Right atrium auricular region (tissue), 2 donors: ENCODE results near the gene TFAP2D. TPM values are rescaled to one million over a fixed set of nuclear protein-coding genes. Genes with fewer than 3 reads are reported as not detected.
A peak's percentile ranks its signal among the peaks of the same experiment; 100 is the strongest.

Source experiments
- DNase-seq: peaks from one replicate; pipeline ENCODE4 v3.0.0-alpha.2; 2019; ENCODE audit warnings: low spot score
- H3K27ac ChIP-seq, 2 donors: fragments of 200-600 bp; sonication (generic); 1 replicate in 1 of 2; 2 replicates in 1 of 2; pipeline ENCODE4 v1.5.1; 2016 to 2019
- H3K27me3 ChIP-seq, 2 donors: fragments of 200-600 bp; sonication (generic); one replicate each; pipeline versions ENCODE4 v1.5.1 to v1.6.0; 2017 to 2019
- H3K36me3 ChIP-seq: fragments of 200-600 bp; sonication (generic); one replicate; pipeline ENCODE4 v1.5.1; 2016
- H3K4me1 ChIP-seq, 2 donors: fragments of 200-600 bp; sonication (generic); one replicate each; pipeline versions ENCODE4 v1.5.1 to v1.6.0; 2017 to 2019
- H3K4me3 ChIP-seq, 2 donors: fragments of 200-600 bp; sonication (generic); 1 replicate in 1 of 2; 2 replicates in 1 of 2; pipeline ENCODE4 v1.5.1; 2017 to 2019; ENCODE audit warnings: mild to moderate bottlenecking in 1 of 2, moderate library complexity in 1 of 2
- H3K9me3 ChIP-seq, 2 donors: fragments of 200-600 bp; sonication (generic); one replicate each; pipeline ENCODE4 v1.5.1; 2019
- total RNA-seq, 2 donors: library from RNA; depleted of rRNA; stranded (reverse); fragments of >200 nt; gene quantifications; one replicate each; pipeline ENCODE4 v1.1.0, GENCODE V29; 2016
- TF ChIP-seq, protein P1 (sequence below), 2 donors: fragments of 200-600 bp; sonication (generic); IDR thresholded peaks; one replicate each; pipeline ENCODE4 v1.5.1; 2019; ENCODE audit warnings: antibody characterized with exemption in 2 of 2

The TFAP2D gene
- total RNA-seq, 2 donors from 2014 or later = not detected

DNA sequence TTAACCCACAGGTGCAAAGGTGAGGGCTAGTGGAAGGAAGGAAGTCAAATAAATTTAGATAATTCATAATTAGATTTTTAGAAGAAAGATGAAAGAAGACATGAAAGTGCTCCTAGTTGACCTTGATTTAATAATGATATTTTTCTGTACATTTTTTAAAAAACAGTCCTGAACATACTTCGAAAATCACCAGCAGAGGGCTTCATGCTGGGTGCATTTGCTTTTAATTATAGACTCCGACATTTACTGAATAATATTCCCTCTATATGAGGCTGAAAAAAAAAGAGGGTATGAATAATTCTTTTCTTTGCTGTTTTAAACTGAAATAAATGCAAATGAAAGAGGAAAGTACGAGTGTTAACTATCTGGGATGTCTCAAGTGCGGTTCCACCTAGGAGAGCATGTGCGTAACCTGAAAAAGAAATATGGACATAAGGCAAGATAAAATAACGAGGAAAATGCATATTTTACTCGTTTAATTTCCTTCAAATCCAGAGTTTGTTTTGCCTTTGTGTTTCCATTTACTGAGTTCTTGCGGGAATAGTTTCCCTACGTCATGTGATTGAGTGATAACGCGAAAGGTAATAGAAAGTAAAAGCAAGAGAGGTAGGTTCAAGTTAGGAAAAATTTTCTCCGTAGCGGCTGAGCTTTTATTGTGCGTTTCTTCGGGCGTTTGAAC is 102.2 kb downstream of the TFAP2D start:
- H3K36me3 ChIP-seq = no peaks in the 10 kb centered on the region
- no peaks in the 10 kb centered on the region for H3K9me3 ChIP-seq
- H3K27ac ChIP-seq = no peak overlapping the region
- peaks cover 0 to 20% of the 10 kb centered on the region in 2 donors for H3K4me1 ChIP-seq
- TF ChIP-seq, protein P1, sequence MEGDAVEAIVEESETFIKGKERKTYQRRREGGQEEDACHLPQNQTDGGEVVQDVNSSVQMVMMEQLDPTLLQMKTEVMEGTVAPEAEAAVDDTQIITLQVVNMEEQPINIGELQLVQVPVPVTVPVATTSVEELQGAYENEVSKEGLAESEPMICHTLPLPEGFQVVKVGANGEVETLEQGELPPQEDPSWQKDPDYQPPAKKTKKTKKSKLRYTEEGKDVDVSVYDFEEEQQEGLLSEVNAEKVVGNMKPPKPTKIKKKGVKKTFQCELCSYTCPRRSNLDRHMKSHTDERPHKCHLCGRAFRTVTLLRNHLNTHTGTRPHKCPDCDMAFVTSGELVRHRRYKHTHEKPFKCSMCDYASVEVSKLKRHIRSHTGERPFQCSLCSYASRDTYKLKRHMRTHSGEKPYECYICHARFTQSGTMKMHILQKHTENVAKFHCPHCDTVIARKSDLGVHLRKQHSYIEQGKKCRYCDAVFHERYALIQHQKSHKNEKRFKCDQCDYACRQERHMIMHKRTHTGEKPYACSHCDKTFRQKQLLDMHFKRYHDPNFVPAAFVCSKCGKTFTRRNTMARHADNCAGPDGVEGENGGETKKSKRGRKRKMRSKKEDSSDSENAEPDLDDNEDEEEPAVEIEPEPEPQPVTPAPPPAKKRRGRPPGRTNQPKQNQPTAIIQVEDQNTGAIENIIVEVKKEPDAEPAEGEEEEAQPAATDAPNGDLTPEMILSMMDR (IDR thresholded peaks at IDR 0.05) = no peak
- DNase-seq = no peak
- peaks cover 14 to 19% of the 10 kb centered on the region in 2 donors for H3K27me3 ChIP-seq
- peak overlapping the region; percentile 6 to 37 for H3K4me3 ChIP-seq

DNA sequence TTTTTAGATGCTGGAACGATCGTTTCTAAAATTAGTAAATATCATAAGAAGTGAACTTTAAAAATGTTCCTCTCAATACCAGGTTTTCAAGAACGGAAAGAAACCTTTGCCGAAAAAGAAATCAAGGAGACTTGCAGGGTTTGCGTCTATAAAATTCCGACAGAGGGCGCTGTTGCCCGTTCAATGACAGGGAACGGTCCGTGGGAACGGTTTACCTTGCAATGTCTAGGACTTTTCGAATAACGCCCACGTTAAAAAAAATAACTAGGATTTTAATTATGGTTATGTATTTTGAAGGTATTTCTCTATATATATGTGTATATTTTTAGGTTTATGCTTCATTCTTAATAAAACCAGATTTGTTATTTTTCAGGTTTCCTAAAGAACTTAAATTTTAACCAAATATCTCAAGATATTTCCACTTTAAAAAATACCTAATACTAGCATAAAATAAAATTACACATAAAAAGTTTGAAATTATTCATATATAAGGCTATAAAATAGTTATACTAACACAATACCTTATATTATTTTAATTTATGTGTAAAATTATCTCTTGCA is 102.9 kb downstream of the TFAP2D start:
- peak overlapping the region; percentile 6 to 37 for H3K4me3 ChIP-seq
- TF ChIP-seq, protein P1 (IDR thresholded peaks at IDR 0.05) = peak; percentile 76 to 84
- peaks cover 0 to 21% of the 10 kb centered on the region in 2 donors for H3K4me1 ChIP-seq
- H3K9me3 ChIP-seq = no peaks in the 10 kb centered on the region
- peaks cover 17 to 21% of the 10 kb centered on the region in 2 donors for H3K27me3 ChIP-seq
- peak; percentile 69 for DNase-seq
- no peaks in the 10 kb centered on the region for H3K36me3 ChIP-seq
- no peak overlapping the region for H3K27ac ChIP-seq

DNA sequence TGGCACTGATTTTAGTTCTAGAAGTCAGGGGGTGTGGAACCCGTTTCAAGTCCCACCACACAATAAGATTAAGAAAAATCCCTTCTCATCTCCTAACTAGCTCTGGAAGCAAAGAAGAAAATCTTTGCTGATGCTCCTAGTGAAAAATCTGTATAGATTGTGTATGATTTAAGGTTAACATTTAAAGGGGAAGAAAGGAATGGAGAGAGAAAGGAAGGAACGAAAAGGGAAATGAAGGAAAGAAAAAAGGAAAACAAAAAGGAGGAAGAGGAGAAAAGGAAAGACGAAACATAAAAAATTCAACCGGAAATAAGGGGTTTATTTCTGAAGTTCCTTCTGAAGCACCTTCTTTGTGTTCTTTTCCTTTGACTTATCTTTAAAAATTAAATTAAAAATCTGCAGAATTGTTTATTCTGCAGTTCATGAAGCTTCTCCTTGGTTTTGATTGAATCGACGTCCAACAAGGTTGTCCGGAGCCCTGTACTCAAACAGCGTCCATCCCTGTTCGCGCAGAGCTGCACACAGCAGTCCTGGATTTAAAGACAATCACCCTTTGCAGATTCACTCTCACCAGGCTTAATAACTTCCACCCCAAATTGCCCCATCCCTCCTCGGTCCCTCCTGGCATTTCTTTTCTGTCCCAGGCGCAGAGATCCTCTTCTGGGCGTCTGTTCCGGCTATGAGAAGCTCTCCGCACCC is 103.8 kb downstream of the TFAP2D start:
- H3K4me1 ChIP-seq = peaks cover 0 to 21% of the 10 kb centered on the region in 2 donors
- no peak overlapping the region for H3K4me3 ChIP-seq
- DNase-seq = no peak
- no peaks in the 10 kb centered on the region for H3K9me3 ChIP-seq
- TF ChIP-seq, protein P1 (IDR thresholded peaks at IDR 0.05) = no peak
- H3K27me3 ChIP-seq = peaks cover 21 to 22% of the 10 kb centered on the region in 2 donors
- H3K36me3 ChIP-seq = no peaks in the 10 kb centered on the region
- no peak overlapping the region for H3K27ac ChIP-seq

- TF ChIP-seq, protein P1 (IDR thresholded peaks at IDR 0.05) = no peak
- H3K27ac ChIP-seq = no peak overlapping the region
- no peaks in the 10 kb centered on the region for H3K36me3 ChIP-seq
- H3K4me3 ChIP-seq = no peak overlapping the region
- peaks cover 21 to 22% of the 10 kb centered on the region in 2 donors for H3K27me3 ChIP-seq
- no peak for DNase-seq
- no peaks in the 10 kb centered on the region for H3K9me3 ChIP-seq
- peaks cover 0 to 21% of the 10 kb centered on the region in 2 donors for H3K4me1 ChIP-seq
Measured at GRCh38 chr6:50817646-50817950, 104.3 kb downstream of the TFAP2D start.

- H3K9me3 ChIP-seq = no peaks in the 10 kb centered on the region
- DNase-seq = no peak
- peaks cover 0 to 21% of the 10 kb centered on the region in 2 donors for H3K4me1 ChIP-seq
- H3K27ac ChIP-seq = no peak overlapping the region
- TF ChIP-seq, protein P1 (IDR thresholded peaks at IDR 0.05) = no peak
- H3K36me3 ChIP-seq = no peaks in the 10 kb centered on the region
- no peak overlapping the region for H3K4me3 ChIP-seq
- peaks cover 21 to 22% of the 10 kb centered on the region in 2 donors for H3K27me3 ChIP-seq
Measured at GRCh38 chr6:50818020-50818419, 104.7 kb downstream of the TFAP2D start.
